NB4 (cell line): ENCODE results near the gene CUTC.
A peak's percentile ranks its signal among the peaks of the same experiment; 100 is the strongest.

ENCODE experiments used
- DNase-seq: peaks from one replicate; pipeline ENCODE4 v3.0.0; 2010; ENCODE audit warnings: low read depth
- H3K4me3 ChIP-seq: one replicate; pipeline ENCODE4 v1.5.1; 2011; ENCODE audit warnings: mild to moderate bottlenecking, low read depth, low read length, moderate library complexity
- CTCF ChIP-seq: IDR thresholded peaks from one replicate; pipeline ENCODE4 v1.5.1; 2012; ENCODE audit warnings: low read depth, low read length
- MAX ChIP-seq: IDR thresholded peaks from 2 replicates; pipeline ENCODE4 v1.6.1; 2011; ENCODE audit warnings: low read depth, low read length
- MYC ChIP-seq: IDR thresholded peaks from 2 replicates; pipeline ENCODE4 v1.6.1; 2011; ENCODE audit warnings: low read depth, low read length
- POLR2A ChIP-seq: IDR thresholded peaks from 2 replicates; pipeline ENCODE4 v1.6.1; 2011; ENCODE audit warnings: mild to moderate bottlenecking; ENCODE audit not compliant: insufficient read length; ENCODE audit errors: extremely low read depth

CUTC gene

GRCh38 chr10:99695761-99696160 lies 36.3 kb upstream of the CUTC start:
- no peak for DNase-seq
- no peak for TF ChIP-seq MYC
- TF ChIP-seq CTCF: no peak
- TF ChIP-seq MAX: no peak
- no peak for TF ChIP-seq POLR2A
- H3K4me3 ChIP-seq: no peak overlapping the region

- peak; percentile 30 for TF ChIP-seq CTCF
- TF ChIP-seq MAX: no peak
- DNase-seq: peak; percentile 37
- H3K4me3 ChIP-seq: no peak overlapping the region
Measured at GRCh38 chr10:99698504-99699080, 33.4 kb upstream of the CUTC start.

- no peak for TF ChIP-seq CTCF
- no peak for TF ChIP-seq POLR2A
- TF ChIP-seq MYC: no peak
- no peak for TF ChIP-seq MAX
- H3K4me3 ChIP-seq: no peak overlapping the region
- no peak for DNase-seq
Measured at GRCh38 chr10:99700649-99701048, 31.4 kb upstream of the CUTC start.

- TF ChIP-seq MAX (no peak), MYC (no peak), CTCF (no peak), POLR2A (no peak)
- DNase-seq: no peak
Measured at GRCh38 chr10:99708428-99709012, 23.5 kb upstream of the CUTC start.

GRCh38 chr10:99709480-99710229 lies 22.4 kb upstream of the CUTC start:
- TF ChIP-seq POLR2A (no peak), CTCF (no peak), MAX (no peak), MYC (no peak)
- DNase-seq: no peak

More at GRCh38 chr10:99708428-99709012, 23.5 kb upstream of the CUTC start:
- H3K4me3 ChIP-seq: no peak overlapping the region

More at GRCh38 chr10:99709480-99710229, 22.4 kb upstream of the CUTC start:
- no peak overlapping the region for H3K4me3 ChIP-seq
